BE2C (cell line): Measurements from ENCODE around the gene GNG13.

Experiments
- DNase-seq: peaks from one replicate; pipeline ENCODE4 v3.0.0-alpha.2; 2020
- H3K27me3 ChIP-seq: fragments of 250-450 bp; sonication (Bioruptor Pico); 2 replicates; pipeline ENCODE4 v1.5.1; 2020; ENCODE audit warnings: mild to moderate bottlenecking
- H3K36me3 ChIP-seq: fragments of 250-450 bp; sonication (Bioruptor Pico); 2 replicates; pipeline ENCODE4 v1.5.1; 2020; ENCODE audit warnings: mild to moderate bottlenecking
- H3K4me1 ChIP-seq: fragments of 250-450 bp; sonication (Bioruptor Pico); 2 replicates; pipeline ENCODE4 v1.5.1; 2020
- H3K4me3 ChIP-seq: 2 replicates; pipeline ENCODE4 v1.5.1; 2011; ENCODE audit warnings: low read depth, low read length
- H3K9me3 ChIP-seq: fragments of 250-450 bp; sonication (Bioruptor Pico); 2 replicates; pipeline ENCODE4 v1.5.1; 2020
- TF ChIP-seq, protein P1 (sequence below): IDR thresholded peaks from 2 replicates; pipeline ENCODE4 v1.5.1; 2012; ENCODE audit warnings: mild to moderate bottlenecking, low read depth, low read length

Gene GNG13

GRCh38 chr16:818132-818531, 17.6 kb upstream of the GNG13 start:
- Histone ChIP-seq H3K4me1 (no peaks in the 10 kb centered on the region), H3K4me3 (no peak overlapping the region), H3K36me3 (no peaks in the 10 kb centered on the region), H3K27me3 (peaks cover 53% of the 10 kb centered on the region), H3K9me3 (no peaks in the 10 kb centered on the region)
- no peak for DNase-seq
- TF ChIP-seq, protein P1, sequence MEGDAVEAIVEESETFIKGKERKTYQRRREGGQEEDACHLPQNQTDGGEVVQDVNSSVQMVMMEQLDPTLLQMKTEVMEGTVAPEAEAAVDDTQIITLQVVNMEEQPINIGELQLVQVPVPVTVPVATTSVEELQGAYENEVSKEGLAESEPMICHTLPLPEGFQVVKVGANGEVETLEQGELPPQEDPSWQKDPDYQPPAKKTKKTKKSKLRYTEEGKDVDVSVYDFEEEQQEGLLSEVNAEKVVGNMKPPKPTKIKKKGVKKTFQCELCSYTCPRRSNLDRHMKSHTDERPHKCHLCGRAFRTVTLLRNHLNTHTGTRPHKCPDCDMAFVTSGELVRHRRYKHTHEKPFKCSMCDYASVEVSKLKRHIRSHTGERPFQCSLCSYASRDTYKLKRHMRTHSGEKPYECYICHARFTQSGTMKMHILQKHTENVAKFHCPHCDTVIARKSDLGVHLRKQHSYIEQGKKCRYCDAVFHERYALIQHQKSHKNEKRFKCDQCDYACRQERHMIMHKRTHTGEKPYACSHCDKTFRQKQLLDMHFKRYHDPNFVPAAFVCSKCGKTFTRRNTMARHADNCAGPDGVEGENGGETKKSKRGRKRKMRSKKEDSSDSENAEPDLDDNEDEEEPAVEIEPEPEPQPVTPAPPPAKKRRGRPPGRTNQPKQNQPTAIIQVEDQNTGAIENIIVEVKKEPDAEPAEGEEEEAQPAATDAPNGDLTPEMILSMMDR, result no peak

DNA sequence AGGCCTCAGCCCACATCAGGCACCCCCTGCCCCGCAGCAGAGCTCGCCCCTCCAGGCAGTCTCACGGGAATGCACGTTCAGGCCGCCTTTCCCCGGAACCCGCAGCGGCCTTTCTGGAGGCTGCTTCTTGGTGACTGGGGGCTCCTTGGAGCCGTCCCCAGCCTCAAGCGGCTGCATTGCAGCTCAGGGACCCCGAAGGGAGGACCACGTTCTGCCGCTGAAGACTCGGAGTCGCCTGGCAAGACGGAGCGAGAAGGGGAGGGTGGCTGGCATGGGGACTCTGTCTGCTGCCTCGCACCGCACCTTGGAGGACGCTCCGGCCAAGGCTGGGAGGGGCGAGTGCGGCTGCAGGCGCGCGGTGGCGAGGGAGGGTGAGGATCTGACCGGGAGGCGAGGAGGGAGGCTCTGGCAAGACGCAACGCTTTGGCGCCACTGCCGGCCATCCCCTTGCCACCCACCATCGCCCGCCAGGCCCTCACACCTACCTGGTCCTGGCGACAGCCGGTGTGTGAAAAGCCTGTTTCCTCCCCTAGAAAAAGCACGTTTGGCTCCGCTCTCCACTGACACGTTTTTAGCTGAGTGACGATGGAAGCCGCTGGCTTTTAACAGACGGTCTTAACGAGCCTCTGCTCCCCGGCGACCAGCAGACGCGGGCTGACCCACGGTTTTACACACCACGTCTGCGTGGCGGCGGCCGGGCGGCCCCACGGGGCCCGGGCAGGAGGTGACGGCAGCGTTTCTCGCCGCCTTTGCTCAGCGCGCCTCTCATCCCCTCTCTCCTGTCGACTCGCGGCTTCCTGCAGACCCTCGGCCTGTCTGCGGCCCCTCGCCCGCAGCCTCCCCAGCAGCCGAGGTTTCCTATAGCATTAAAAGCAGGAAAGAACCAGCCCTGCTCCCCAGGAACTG, 16.7 kb upstream of the GNG13 start:
- Histone ChIP-seq H3K27me3 (peaks cover 55% of the 10 kb centered on the region), H3K4me1 (no peaks in the 10 kb centered on the region), H3K9me3 (no peaks in the 10 kb centered on the region), H3K4me3 (no peak overlapping the region), H3K36me3 (no peaks in the 10 kb centered on the region)
- DNase-seq, result no peak
- TF ChIP-seq, protein P1, result no peak

DNA sequence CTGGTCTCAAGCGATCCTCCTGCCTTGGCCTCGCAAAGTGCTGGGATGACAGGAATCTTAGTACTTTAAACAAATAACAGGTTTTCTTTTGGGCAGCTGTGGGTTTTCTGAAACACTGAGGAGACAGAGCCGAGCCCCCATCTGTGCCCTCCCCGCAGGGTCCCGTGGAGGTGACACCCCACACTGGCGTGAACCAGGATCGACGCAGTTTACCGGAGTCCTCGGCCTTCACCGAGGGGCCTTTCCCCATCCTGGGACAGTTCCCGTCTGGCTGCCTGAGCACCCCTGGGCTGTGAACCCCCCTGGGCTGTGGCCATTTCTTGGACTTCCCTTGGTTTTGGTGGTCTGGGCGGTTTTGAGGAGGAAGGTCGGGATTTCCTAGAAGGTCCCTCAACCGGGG, 15.3 kb upstream of the GNG13 start:
- TF ChIP-seq, protein P1, result no peak
- no peaks in the 10 kb centered on the region for H3K4me1 ChIP-seq

GRCh38 chr16:814974-815373, 14.4 kb upstream of the GNG13 start:
- Histone ChIP-seq H3K4me1 (no peaks in the 10 kb centered on the region), H3K4me3 (no peak overlapping the region), H3K9me3 (no peaks in the 10 kb centered on the region), H3K27me3 (peaks cover 45% of the 10 kb centered on the region), H3K36me3 (no peaks in the 10 kb centered on the region)
- TF ChIP-seq, protein P1, result no peak
- no peak for DNase-seq

More for the DNA sequence above, 15.3 kb upstream of the GNG13 start:
- no peak overlapping the region for H3K4me3 ChIP-seq
- no peaks in the 10 kb centered on the region for H3K9me3 ChIP-seq
- H3K36me3 ChIP-seq, result no peaks in the 10 kb centered on the region
- no peak for DNase-seq
- H3K27me3 ChIP-seq, result peaks cover 54% of the 10 kb centered on the region

DNA sequence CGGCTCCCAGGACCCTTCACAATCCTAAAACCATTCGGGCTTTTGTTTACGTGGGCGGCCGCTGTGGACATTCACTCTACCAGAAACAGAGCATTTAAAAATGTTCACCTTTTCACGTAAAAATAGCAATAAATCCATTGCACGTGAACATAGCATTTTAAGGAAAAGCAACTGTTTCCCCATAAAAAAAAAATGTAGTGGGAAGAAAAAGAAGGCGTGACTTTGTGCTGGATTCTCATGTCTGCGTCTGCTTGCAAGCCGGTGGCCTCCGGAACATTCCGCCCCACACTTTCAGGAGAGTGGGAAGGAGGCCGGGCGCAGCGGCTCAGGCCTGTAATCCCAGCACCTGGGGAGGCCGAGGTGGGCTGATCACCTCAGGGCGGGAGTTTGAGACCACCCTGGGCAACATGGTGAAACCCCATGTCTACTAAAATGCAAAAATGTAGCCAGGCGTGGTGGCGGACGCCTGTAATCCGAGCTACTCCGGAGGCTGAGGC, 13.4 kb upstream of the GNG13 start:
- H3K9me3 ChIP-seq, result no peaks in the 10 kb centered on the region
- no peaks in the 10 kb centered on the region for H3K36me3 ChIP-seq
- no peaks in the 10 kb centered on the region for H3K4me1 ChIP-seq
- no peak for DNase-seq
- H3K27me3 ChIP-seq, result peaks cover 35% of the 10 kb centered on the region
- TF ChIP-seq, protein P1, result no peak
- H3K4me3 ChIP-seq, result no peak overlapping the region
